ENCODE measurements around the gene PTPRM.

- no peak for TF ChIP-seq CTCF (IDR thresholded peaks at IDR 0.05; ENCODE audit: low read depth, low read length, poor library complexity, severe bottlenecking)
- no peak for TF ChIP-seq EZH2phosphoT487 (IDR thresholded peaks at IDR 0.05; ENCODE audit: borderline replicate concordance, low read length)
Observed at GRCh38 chr18:7899078-7899477, 332.0 kb downstream of the PTPRM start.
